Coronary artery (tissue), 2 donors: ENCODE data around the gene MAGI2.
A peak's percentile ranks its signal among the peaks of the same experiment; 100 is the strongest.

Experiments used
- DNase-seq: peaks from one replicate; pipeline ENCODE4 v3.0.0-alpha.2; 2017; ENCODE audit warnings: low spot score
- H3K27ac ChIP-seq, 2 donors: fragments of 200-600 bp; sonication (generic); one replicate each; pipeline ENCODE4 v1.5.1; 2016 to 2019
- H3K4me3 ChIP-seq: fragments of 200-600 bp; sonication (generic); 2 replicates; pipeline ENCODE4 v1.5.1; 2016; ENCODE audit warnings: mild to moderate bottlenecking, moderate library complexity
- CTCF ChIP-seq: fragments of 200-600 bp; sonication (generic); IDR thresholded peaks from one replicate; pipeline ENCODE4 v1.5.1; 2019; ENCODE audit warnings: antibody characterized with exemption

The MAGI2 gene

DNA sequence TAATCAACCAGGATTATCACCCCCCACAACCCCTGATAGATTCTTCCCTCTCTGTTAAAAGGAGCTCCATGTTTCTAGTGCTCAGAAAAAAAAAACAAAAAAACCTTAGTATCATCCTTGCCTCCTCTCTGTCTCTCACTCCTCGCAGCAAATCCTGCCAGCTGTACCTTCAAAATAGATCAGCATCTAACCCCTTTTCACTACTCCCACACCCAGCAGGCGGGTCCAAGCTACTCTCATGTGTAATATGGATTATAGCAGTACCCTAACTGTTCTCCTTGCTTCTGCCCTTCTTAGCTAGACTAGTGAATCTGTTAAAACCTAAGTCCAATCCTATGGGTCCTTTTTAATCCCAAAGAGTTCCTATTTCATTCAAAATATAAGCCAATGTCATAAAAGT lies 667.4 kb downstream of the MAGI2 start:
- H3K4me3 ChIP-seq: no peak overlapping the region
- DNase-seq: no peak
- TF ChIP-seq CTCF: no peak
- no peak overlapping the region for H3K27ac ChIP-seq

DNA sequence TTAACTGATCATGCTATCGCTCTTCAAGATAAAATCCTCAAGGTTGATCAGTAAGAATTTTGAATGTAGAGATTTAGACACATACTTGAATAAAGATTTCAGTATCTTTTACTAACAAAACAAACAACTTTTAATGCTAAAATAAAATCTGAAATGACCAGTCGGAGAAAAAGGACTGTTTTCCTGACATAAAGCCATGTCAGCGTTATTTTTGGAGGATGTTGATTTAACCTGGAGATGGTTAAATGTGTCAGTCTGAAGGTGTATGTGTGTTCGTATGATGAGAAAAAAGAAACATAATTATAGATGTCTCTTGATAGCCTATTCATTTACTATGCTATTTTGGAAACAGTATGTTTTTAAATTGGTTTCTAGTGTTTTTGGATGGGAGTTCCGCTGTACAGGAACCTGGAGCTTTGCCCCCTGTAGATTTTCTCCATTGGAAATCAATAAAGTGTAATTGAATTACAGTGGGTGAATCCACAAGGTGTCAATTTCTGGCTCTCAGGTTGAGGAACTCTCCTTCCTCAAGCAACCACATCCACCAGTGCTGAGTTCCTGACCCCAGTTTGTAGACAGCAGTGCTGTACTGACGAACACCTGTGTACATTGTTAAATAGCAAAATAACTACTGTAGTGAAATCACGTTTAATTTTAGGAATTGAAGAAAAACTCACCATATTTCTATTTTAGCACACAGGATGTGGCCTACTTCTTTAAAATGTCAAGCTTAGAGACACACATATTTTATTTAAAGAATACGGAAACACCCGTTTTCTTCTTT lies 670.1 kb downstream of the MAGI2 start:
- no peak overlapping the region for H3K27ac ChIP-seq
- no peak for TF ChIP-seq CTCF
- no peak overlapping the region for H3K4me3 ChIP-seq
- DNase-seq: no peak

DNA sequence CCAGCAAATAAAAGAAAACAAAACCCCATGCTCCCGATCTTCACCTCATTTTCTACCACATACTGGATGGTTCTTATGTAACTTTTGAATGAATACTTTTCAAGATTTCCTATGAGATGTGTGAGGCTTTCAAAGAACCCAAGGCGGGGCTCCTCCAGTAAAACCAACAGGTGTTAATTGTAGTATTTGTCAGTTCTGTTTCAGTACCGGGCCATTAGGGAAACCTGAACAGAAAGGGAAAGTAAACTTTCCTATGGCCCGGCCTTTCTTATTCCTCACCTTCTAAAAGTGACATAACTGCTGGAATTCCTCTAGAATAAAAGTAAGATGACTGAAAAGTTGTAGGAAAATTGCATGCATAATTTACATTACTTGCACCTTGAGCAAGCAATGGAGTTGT lies 672.9 kb downstream of the MAGI2 start:
- DNase-seq: no peak
- no peak overlapping the region for H3K27ac ChIP-seq
- H3K4me3 ChIP-seq: no peak overlapping the region
- TF ChIP-seq CTCF: no peak

DNA sequence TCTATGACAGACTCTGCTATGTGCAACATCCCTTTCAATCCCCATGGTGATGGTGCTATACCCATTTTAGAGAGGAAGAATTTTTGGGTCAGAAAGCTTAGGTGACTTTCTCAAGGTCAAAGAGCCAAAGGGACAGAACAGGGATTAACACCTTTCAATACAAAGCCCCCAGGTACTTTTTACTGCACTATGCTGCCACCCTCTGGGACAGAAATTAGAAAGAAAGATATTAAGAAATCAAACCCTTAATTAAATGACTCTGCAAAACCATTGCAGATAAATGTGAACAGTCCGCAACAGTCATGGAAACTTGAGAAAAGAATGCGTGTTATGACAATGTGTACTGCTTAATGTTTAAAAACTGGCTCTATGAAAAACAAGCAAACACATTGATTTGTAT lies 673.7 kb downstream of the MAGI2 start:
- TF ChIP-seq CTCF: no peak
- DNase-seq: no peak
- H3K4me3 ChIP-seq: no peak overlapping the region
- no peak overlapping the region for H3K27ac ChIP-seq

DNA sequence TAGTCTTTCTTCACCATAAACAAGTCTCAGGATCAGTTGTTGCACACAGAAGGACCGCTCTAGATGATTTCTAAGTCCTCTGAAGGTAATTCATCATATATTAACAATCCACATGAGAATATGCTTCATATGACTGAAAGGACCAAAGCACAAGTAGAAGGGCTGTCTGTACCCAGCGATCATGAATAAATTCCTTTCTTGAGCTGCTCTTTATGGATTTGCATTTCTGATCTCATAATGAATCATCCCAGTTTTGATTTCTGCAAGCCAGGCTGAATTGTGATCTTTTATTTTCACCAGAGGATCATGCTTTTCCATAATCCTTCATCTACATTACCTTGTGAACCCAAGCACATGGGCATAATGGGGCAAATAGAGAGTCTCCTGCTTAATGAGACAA lies 675.6 kb downstream of the MAGI2 start:
- H3K27ac ChIP-seq: no peak overlapping the region
- no peak for DNase-seq
- no peak for TF ChIP-seq CTCF
- H3K4me3 ChIP-seq: no peak overlapping the region

- H3K27ac ChIP-seq: no peak overlapping the region
- no peak for DNase-seq
- H3K4me3 ChIP-seq: peak overlapping the region; percentile 68
- TF ChIP-seq CTCF: no peak
Measured at GRCh38 chr7:78770422-78771410, 682.8 kb downstream of the MAGI2 start.
